Breast epithelium (tissue), 4 donors: ENCODE measurements around the gene FAM241A. TPM values are rescaled to one million over a fixed set of nuclear protein-coding genes. Genes with fewer than 3 reads are reported as not detected.
A peak's percentile ranks its signal among the peaks of the same experiment; 100 is the strongest.

Source experiments
- DNase-seq, 2 donors: peaks; one replicate each; pipeline ENCODE4 v3.0.0-alpha.2; 2019; ENCODE audit warnings: low spot score in 2 of 2
- H3K27ac ChIP-seq, 2 donors: fragments of 200-600 bp; sonication (generic) in 1 of 2; one replicate each; pipeline ENCODE4 v1.5.1; 2016 to 2019; ENCODE audit warnings: mild to moderate bottlenecking in 1 of 2
- H3K27me3 ChIP-seq, 2 donors: fragments of 200-600 bp; sonication (generic) in 1 of 2; one replicate each; pipeline versions ENCODE4 v1.5.1 to v1.6.0; 2017 to 2019; ENCODE audit warnings: control low read depth in 1 of 2, mild to moderate bottlenecking in 1 of 2
- H3K36me3 ChIP-seq: fragments of 200-600 bp; one replicate; pipeline ENCODE4 v1.5.1; 2019
- H3K4me1 ChIP-seq, 2 donors: fragments of 200-600 bp; sonication (generic); one replicate each; pipeline ENCODE4 v1.5.1; 2016 to 2019; ENCODE audit warnings: control low read depth in 1 of 2
- H3K4me3 ChIP-seq, 3 donors: fragments of 200-600 bp; sonication (generic); 1 replicate in 2 of 3; 2 replicates in 1 of 3; pipeline ENCODE4 v1.5.1; 2016 to 2019; ENCODE audit warnings: mild to moderate bottlenecking in 3 of 3, moderate library complexity in 2 of 3
- H3K9me3 ChIP-seq, 2 donors: fragments of 200-600 bp; sonication (generic) in 1 of 2; one replicate each; pipeline ENCODE4 v1.5.1; 2016 to 2019; ENCODE audit warnings: control low read depth in 1 of 2
- CTCF ChIP-seq, 3 donors: fragments of 450-650 bp; IDR thresholded peaks; one replicate each; pipeline ENCODE4 v1.5.1; 2016 to 2017; ENCODE audit warnings: antibody characterized with exemption in 3 of 3, mild to moderate bottlenecking in 3 of 3, moderate library complexity in 3 of 3
- POLR2A ChIP-seq: fragments of 450-650 bp; IDR thresholded peaks from one replicate; pipeline ENCODE4 v1.6.1; 2016; ENCODE audit warnings: antibody characterized with exemption, mild to moderate bottlenecking, moderate library complexity
- POLR2AphosphoS5 ChIP-seq, 3 donors: sonication (generic); formaldehyde crosslinking; IDR thresholded peaks; one replicate each; pipeline ENCODE4 v1.6.1; 2017; ENCODE audit warnings: antibody characterized with exemption in 3 of 3
- intact Hi-C: fragments of 100-400 bp; cut with DNase I; formaldehyde crosslinking; loops from one replicate; pipeline ENCODE4 v1.15.1; 2023; ENCODE audit warnings: low total_unique reads
- total RNA-seq, 3 donors: library from RNA; depleted of rRNA; stranded (reverse); fragments of >200 nt; gene quantifications; one replicate each; pipeline ENCODE4 v1.1.0, GENCODE V29; 2016

The FAM241A gene
- total RNA-seq, 3 donors from 2014 or later, result 4.3 to 11.5 (median 7.5) TPM

GRCh38 chr4:112147697-112148096 is 2.4 kb downstream of the FAM241A start:
- H3K9me3 ChIP-seq, result no peaks in the 10 kb centered on the region
- H3K4me3 ChIP-seq, result peak overlapping the region; percentile 13 to 85 (median 77)
- peaks cover 0 to 6% of the 10 kb centered on the region in 2 donors for H3K4me1 ChIP-seq
- H3K27me3 ChIP-seq, result no peaks in the 10 kb centered on the region
- no peaks in the 10 kb centered on the region for H3K36me3 ChIP-seq
- DNase-seq, result no peak
- intact Hi-C loops, result loop anchor here (5.0 kb wide), 1 partner anchor 1625 kb away; no protein-coding TSS in a partner anchor
- TF ChIP-seq POLR2A, result no peak
- TF ChIP-seq POLR2AphosphoS5 (IDR thresholded peaks at IDR 0.05), result no peak
- no peak for TF ChIP-seq CTCF (IDR thresholded peaks at IDR 0.05)
- H3K27ac ChIP-seq, result peak overlapping the region; percentile 4 to 17

- Histone ChIP-seq H3K27me3 (no peaks in the 10 kb centered on the region), H3K27ac (peak overlapping the region in 1 of 2 donors; percentile 33), H3K4me3 (no peak overlapping the region), H3K9me3 (no peaks in the 10 kb centered on the region), H3K36me3 (no peaks in the 10 kb centered on the region), H3K4me1 (peaks cover 0 to 6% of the 10 kb centered on the region in 2 donors)
- DNase-seq, result no peak
- intact Hi-C loops, result no loop called here
- no peak for TF ChIP-seq CTCF (IDR thresholded peaks at IDR 0.05)
- no peak for TF ChIP-seq POLR2AphosphoS5 (IDR thresholded peaks at IDR 0.05)
- TF ChIP-seq POLR2A, result no peak
Measured at GRCh38 chr4:112150920-112151319, 5.7 kb downstream of the FAM241A start.

- H3K27ac ChIP-seq, result no peak overlapping the region
- no peak for DNase-seq
- H3K4me1 ChIP-seq, result no peaks in the 10 kb centered on the region
- no peaks in the 10 kb centered on the region for H3K36me3 ChIP-seq
- H3K9me3 ChIP-seq, result no peaks in the 10 kb centered on the region
- no peaks in the 10 kb centered on the region for H3K27me3 ChIP-seq
- intact Hi-C loops, result no loop called here
- no peak overlapping the region for H3K4me3 ChIP-seq
- TF ChIP-seq POLR2A, result no peak
Measured at GRCh38 chr4:112152521-112152920, 7.3 kb downstream of the FAM241A start.

- intact Hi-C loops, result no loop called here
- Histone ChIP-seq H3K36me3 (no peaks in the 10 kb centered on the region), H3K27ac (no peak overlapping the region), H3K9me3 (no peaks in the 10 kb centered on the region), H3K4me3 (no peak overlapping the region), H3K4me1 (no peaks in the 10 kb centered on the region), H3K27me3 (no peaks in the 10 kb centered on the region)
- DNase-seq, result no peak
- TF ChIP-seq POLR2AphosphoS5 (IDR thresholded peaks at IDR 0.05), result no peak
- no peak for TF ChIP-seq CTCF (IDR thresholded peaks at IDR 0.05)
- no peak for TF ChIP-seq POLR2A
Measured at GRCh38 chr4:112153211-112153791, 8.0 kb downstream of the FAM241A start.

- Histone ChIP-seq H3K9me3 (no peaks in the 10 kb centered on the region), H3K36me3 (no peaks in the 10 kb centered on the region), H3K4me1 (no peaks in the 10 kb centered on the region), H3K27ac (no peak overlapping the region), H3K27me3 (no peaks in the 10 kb centered on the region), H3K4me3 (no peak overlapping the region)
- no peak for TF ChIP-seq CTCF (IDR thresholded peaks at IDR 0.05)
- TF ChIP-seq POLR2A, result no peak
- TF ChIP-seq POLR2AphosphoS5 (IDR thresholded peaks at IDR 0.05), result no peak
- intact Hi-C loops, result no loop called here
- no peak for DNase-seq
Measured at GRCh38 chr4:112156112-112156511, 10.9 kb downstream of the FAM241A start.
